Prostate gland (tissue), 2 donors: ENCODE data around the gene ZBTB40. TPM values are rescaled to one million over a fixed set of nuclear protein-coding genes. Genes with fewer than 3 reads are reported as not detected.

ENCODE experiments used
- DNase-seq: peaks from one replicate; pipeline ENCODE4 v3.0.0-alpha.2; 2019; ENCODE audit warnings: low spot score
- H3K27ac ChIP-seq, 2 donors: fragments of 200-600 bp; sonication (generic); 2 replicates each; pipeline ENCODE4 v1.5.1; 2017 to 2019
- H3K27me3 ChIP-seq: fragments of 200-600 bp; sonication (generic); replicated peaks from 2 replicates; pipeline ENCODE4 v1.5.1; 2019; ENCODE audit not compliant: insufficient read depth
- H3K36me3 ChIP-seq, 2 donors: fragments of 200-600 bp; sonication (generic); 1 replicate in 1 of 2; 2 replicates in 1 of 2; pipeline versions ENCODE4 v1.5.1 to v1.8.1; 2017 to 2019
- H3K4me1 ChIP-seq: fragments of 200-600 bp; sonication (generic); replicated peaks from 2 replicates; pipeline ENCODE4 v1.5.1; 2019
- H3K4me3 ChIP-seq, 2 donors: fragments of 200-600 bp; sonication (generic); 2 replicates each; pipeline ENCODE4 v1.5.1; 2017 to 2019
- H3K9me3 ChIP-seq: fragments of 200-600 bp; sonication (generic); 2 replicates; pipeline ENCODE4 v1.5.1; 2017
- CTCF ChIP-seq, 4 experiments: fragments of 200-600 bp in 2 of 4; fragments of 450-650 bp in 2 of 4; sonication (generic) in 2 of 4; IDR thresholded peaks; 1 replicate in 3 of 4; 2 replicates in 1 of 4; pipeline ENCODE4 v1.5.1; 2016 to 2019; ENCODE audit warnings: antibody characterized with exemption in 4 of 4, mild to moderate bottlenecking in 2 of 4, moderate library complexity in 2 of 4
- POLR2A ChIP-seq: fragments of 450-650 bp; IDR thresholded peaks from one replicate; pipeline ENCODE4 v1.6.1; 2016; ENCODE audit warnings: antibody characterized with exemption, mild to moderate bottlenecking
- POLR2AphosphoS5 ChIP-seq: sonication (generic); formaldehyde crosslinking; IDR thresholded peaks from one replicate; pipeline ENCODE4 v1.6.1; 2017; ENCODE audit warnings: antibody characterized with exemption
- WGBS: methylation state at CpG from one replicate; pipeline ENCODE4 v1.1.5; 2018; 5-methylcytosine and 5-hydroxymethylcytosine counted together
- intact Hi-C: fragments of 100-400 bp; cut with DNase I; formaldehyde crosslinking; loops from one replicate; pipeline ENCODE4 v1.14.2; 2022
- total RNA-seq, 2 donors: library from RNA; depleted of rRNA; stranded (reverse); fragments of >200 nt; gene quantifications; one replicate each; pipeline ENCODE4 v1.1.0, GENCODE V29; 2016

ZBTB40 gene
- total RNA-seq, 2 donors from 2014 or later = 18.2 to 26.3 TPM

- 93% methylated on average over 7 of the region's 7 CpGs for WGBS
- TF ChIP-seq POLR2AphosphoS5 = no peak
- TF ChIP-seq POLR2A = no peak
- TF ChIP-seq CTCF (IDR thresholded peaks at IDR 0.05) = no peak
- no peaks in the 10 kb centered on the region for H3K4me1 ChIP-seq
- no peak overlapping the region for H3K4me3 ChIP-seq
- DNase-seq = no peak
- H3K9me3 ChIP-seq = no peaks in the 10 kb centered on the region
- intact Hi-C loops = loop anchor here (5.0 kb wide), 2 partner anchors 48 to 63 kb away; no protein-coding TSS in a partner anchor
- no peaks in the 10 kb centered on the region for H3K36me3 ChIP-seq
- H3K27ac ChIP-seq = no peak overlapping the region
- H3K27me3 ChIP-seq = no peaks in the 10 kb centered on the region
Measured at GRCh38 chr1:22449636-22450035, 2.0 kb upstream of the ZBTB40 start.

GRCh38 chr1:22450351-22451021 lies 1.2 kb upstream of the ZBTB40 start:
- no peaks in the 10 kb centered on the region for H3K9me3 ChIP-seq
- no peak overlapping the region for H3K27ac ChIP-seq
- DNase-seq = no peak
- H3K4me3 ChIP-seq = no peak overlapping the region
- H3K36me3 ChIP-seq = no peaks in the 10 kb centered on the region
- no peak for TF ChIP-seq POLR2AphosphoS5
- intact Hi-C loops = loop anchor here (5.0 kb wide), 1 partner anchor 62 kb away; no protein-coding TSS in a partner anchor
- no peaks in the 10 kb centered on the region for H3K4me1 ChIP-seq
- no peaks in the 10 kb centered on the region for H3K27me3 ChIP-seq
- WGBS = 59% methylated on average over 12 of the region's 12 CpGs

GRCh38 chr1:22452481-22452957 lies 868 bp downstream of the ZBTB40 start:
- no peaks in the 10 kb centered on the region for H3K36me3 ChIP-seq
- 2% methylated on average over 12 of the region's 12 CpGs for WGBS
- peak; percentile 32 for TF ChIP-seq POLR2AphosphoS5
- TF ChIP-seq POLR2A = no peak

GRCh38 chr1:22453181-22453580 lies 1.5 kb downstream of the ZBTB40 start:
- no peak for TF ChIP-seq CTCF (IDR thresholded peaks at IDR 0.05)
- no peak for TF ChIP-seq POLR2A
- no peak for TF ChIP-seq POLR2AphosphoS5
- H3K4me1 ChIP-seq = no peaks in the 10 kb centered on the region
- H3K27me3 ChIP-seq = no peaks in the 10 kb centered on the region
- H3K36me3 ChIP-seq = no peaks in the 10 kb centered on the region
- 42% methylated on average over 2 of the region's 2 CpGs for WGBS
- H3K27ac ChIP-seq = peak overlapping the region; percentile 96 to 98
- H3K4me3 ChIP-seq = peak overlapping the region in 1 of 2 donors; percentile 96
- intact Hi-C loops = loop anchor here (5.0 kb wide), 1 partner anchor 59 kb away; no protein-coding TSS in a partner anchor
- no peak for DNase-seq
- no peaks in the 10 kb centered on the region for H3K9me3 ChIP-seq

More at GRCh38 chr1:22452481-22452957, 868 bp downstream of the ZBTB40 start:
- Histone ChIP-seq H3K4me3 (peak overlapping the region; percentile 71 to 96), H3K9me3 (no peaks in the 10 kb centered on the region), H3K27ac (peak overlapping the region; percentile 96 to 98), H3K4me1 (no peaks in the 10 kb centered on the region), H3K27me3 (no peaks in the 10 kb centered on the region)
- DNase-seq = peak; percentile 34
- intact Hi-C loops = loop anchor here (5.0 kb wide), 1 partner anchor 60 kb away; no protein-coding TSS in a partner anchor

- Histone ChIP-seq H3K9me3 (no peaks in the 10 kb centered on the region), H3K27me3 (no peaks in the 10 kb centered on the region), H3K36me3 (no peaks in the 10 kb centered on the region), H3K27ac (no peak overlapping the region), H3K4me3 (no peak overlapping the region), H3K4me1 (no peaks in the 10 kb centered on the region)
- intact Hi-C loops = loop anchor here (5.0 kb wide), 1 partner anchor 58 kb away; no protein-coding TSS in a partner anchor
- TF ChIP-seq CTCF (IDR thresholded peaks at IDR 0.05) (no peak), POLR2AphosphoS5 (no peak), POLR2A (no peak)
- 44% methylated on average over 4 of the region's 4 CpGs for WGBS
- no peak for DNase-seq
Measured at GRCh38 chr1:22454476-22455056, 2.9 kb downstream of the ZBTB40 start.
